Ectodermal cell (in vitro differentiated cells): Measurements from ENCODE around the gene RHBDF1.

ENCODE experiments used
- H3K27ac ChIP-seq: 2 replicates; pipeline ENCODE4 v1.7.0; 2013; ENCODE audit warnings: mild to moderate bottlenecking, low read depth, low read length; ENCODE audit not compliant: insufficient read depth, poor library complexity, severe bottlenecking
- H3K27me3 ChIP-seq: 2 replicates; pipeline ENCODE4 v1.7.0; 2013; ENCODE audit warnings: mild to moderate bottlenecking, low read length; ENCODE audit not compliant: insufficient read depth, control insufficient read depth, poor library complexity, severe bottlenecking
- H3K36me3 ChIP-seq: one replicate; pipeline ENCODE4 v1.7.0; 2013; ENCODE audit warnings: low read length; ENCODE audit not compliant: control insufficient read depth, insufficient read depth
- H3K4me1 ChIP-seq: one replicate; pipeline ENCODE4 v1.7.0; 2013; ENCODE audit warnings: low read length; ENCODE audit not compliant: control insufficient read depth, insufficient read depth
- H3K4me3 ChIP-seq: 2 replicates; pipeline ENCODE4 v1.7.0; 2013; ENCODE audit warnings: low read depth, low read length, control low read depth; ENCODE audit not compliant: insufficient read depth
- H3K9me3 ChIP-seq: 2 replicates; pipeline ENCODE4 v1.7.0; 2013; ENCODE audit warnings: mild to moderate bottlenecking, low read length, moderate library complexity; ENCODE audit not compliant: control insufficient read depth
- WGBS, 2 experiments: methylation state at CpG; one replicate each; pipeline ENCODE4 v1.1.7; 2013; ENCODE audit warnings: missing lambda C conversion rate in 2 of 2; 5-methylcytosine and 5-hydroxymethylcytosine counted together

The RHBDF1 gene

DNA sequence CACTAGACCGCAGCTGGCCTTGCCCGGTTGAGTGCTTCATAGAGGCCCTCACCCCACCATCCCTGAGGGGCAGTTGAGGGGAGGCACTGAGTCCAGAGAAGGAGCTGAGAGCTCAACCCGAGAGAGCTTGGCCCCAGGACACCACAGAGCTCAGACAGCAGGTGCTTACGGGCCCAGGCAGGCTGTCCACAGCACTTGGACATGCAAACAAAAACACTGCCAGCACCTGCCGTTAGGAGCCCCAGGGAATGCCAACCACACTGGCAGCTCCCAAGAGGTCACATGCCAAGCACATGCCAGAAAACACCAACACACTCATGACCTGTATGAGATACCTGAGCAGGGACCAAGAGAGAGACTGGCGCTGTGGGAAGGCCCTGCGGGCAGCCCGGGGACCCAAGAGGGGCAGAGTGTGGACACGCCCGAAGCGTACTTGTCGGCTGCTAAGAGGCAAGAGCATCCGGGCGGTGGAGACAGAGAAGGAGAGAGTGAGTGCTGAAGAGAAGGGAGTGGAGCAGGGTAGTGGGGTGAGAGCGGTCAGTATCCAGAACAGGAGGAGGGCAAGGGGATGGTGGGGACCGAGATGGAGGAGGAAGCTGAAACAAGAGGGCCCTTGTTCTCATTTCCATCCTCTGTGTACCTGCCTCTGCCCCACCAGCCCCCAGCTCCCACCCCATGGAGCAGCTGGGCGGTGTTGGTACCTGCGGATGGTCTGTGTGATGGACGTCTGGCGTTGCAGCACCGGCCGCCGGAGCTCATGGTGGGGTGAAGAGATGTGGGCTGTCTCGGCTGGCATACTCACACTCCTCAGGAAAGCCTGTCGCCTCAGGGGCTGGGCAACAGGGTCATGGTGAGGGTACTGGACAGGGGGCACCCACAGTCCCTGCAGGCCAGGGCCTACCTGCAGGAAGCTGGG lies 8.2 kb downstream of the RHBDF1 start:
- H3K36me3 ChIP-seq: peaks cover 14% of the 10 kb centered on the region
- H3K4me1 ChIP-seq: peaks cover 18% of the 10 kb centered on the region
- H3K27ac ChIP-seq: no peak overlapping the region
- no peaks in the 10 kb centered on the region for H3K27me3 ChIP-seq
- no peaks in the 10 kb centered on the region for H3K9me3 ChIP-seq
- no peak overlapping the region for H3K4me3 ChIP-seq
- 95% methylated on average over 25 of the region's 25 CpGs for WGBS, 2 experiments

DNA sequence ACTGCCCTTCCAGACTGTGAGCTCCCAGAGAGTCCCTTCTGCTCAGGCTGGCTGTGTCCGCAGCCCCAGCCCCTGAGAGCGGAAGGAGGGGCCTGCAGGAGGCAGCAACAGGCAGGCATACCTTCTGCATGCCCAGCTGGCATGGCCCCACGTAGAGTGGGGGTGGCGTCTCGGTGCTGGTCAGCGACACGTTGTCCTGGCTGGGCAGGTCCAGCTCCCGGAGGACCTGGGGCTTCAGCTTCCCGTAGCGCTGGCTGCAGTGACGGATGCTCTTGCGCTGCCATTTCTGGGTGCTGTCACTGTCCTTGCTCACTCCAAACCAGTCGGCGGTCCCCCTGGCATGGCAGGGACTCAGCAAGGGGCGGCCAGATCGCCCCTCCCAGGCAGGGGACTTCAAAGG lies 9.0 kb downstream of the RHBDF1 start:
- Histone ChIP-seq H3K27me3 (no peaks in the 10 kb centered on the region), H3K27ac (no peak overlapping the region), H3K36me3 (peaks cover 22% of the 10 kb centered on the region), H3K9me3 (no peaks in the 10 kb centered on the region), H3K4me3 (no peak overlapping the region), H3K4me1 (peaks cover 16% of the 10 kb centered on the region)
- WGBS, 2 experiments: 96% methylated on average over 16 of the region's 16 CpGs

DNA sequence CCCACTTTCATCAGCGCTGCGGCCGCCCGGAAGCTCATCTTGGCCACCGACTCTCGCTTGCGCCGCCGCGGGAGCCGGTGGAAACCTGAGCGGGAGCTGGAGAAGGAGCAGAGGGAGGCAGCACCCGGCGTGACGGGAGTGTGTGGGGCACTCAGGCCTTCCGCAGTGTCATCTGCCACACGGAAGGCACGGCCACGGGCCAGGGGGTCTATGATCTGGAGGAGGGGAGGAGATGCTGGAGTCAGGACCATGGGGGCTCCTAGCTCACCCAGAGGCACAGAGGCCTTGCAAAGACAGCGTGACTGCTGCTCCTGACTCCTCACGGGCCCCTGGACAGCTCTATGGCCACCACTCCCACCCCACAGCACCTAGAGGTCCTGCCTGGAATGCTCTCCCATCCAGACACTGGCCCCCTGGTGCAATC lies 9.5 kb downstream of the RHBDF1 start:
- Histone ChIP-seq H3K36me3 (peaks cover 22% of the 10 kb centered on the region), H3K9me3 (no peaks in the 10 kb centered on the region), H3K4me3 (no peak overlapping the region), H3K4me1 (peaks cover 11% of the 10 kb centered on the region), H3K27ac (no peak overlapping the region), H3K27me3 (no peaks in the 10 kb centered on the region)
- WGBS, 2 experiments: 95 to 96% methylated on average over 21 of the region's 21 CpGs

DNA sequence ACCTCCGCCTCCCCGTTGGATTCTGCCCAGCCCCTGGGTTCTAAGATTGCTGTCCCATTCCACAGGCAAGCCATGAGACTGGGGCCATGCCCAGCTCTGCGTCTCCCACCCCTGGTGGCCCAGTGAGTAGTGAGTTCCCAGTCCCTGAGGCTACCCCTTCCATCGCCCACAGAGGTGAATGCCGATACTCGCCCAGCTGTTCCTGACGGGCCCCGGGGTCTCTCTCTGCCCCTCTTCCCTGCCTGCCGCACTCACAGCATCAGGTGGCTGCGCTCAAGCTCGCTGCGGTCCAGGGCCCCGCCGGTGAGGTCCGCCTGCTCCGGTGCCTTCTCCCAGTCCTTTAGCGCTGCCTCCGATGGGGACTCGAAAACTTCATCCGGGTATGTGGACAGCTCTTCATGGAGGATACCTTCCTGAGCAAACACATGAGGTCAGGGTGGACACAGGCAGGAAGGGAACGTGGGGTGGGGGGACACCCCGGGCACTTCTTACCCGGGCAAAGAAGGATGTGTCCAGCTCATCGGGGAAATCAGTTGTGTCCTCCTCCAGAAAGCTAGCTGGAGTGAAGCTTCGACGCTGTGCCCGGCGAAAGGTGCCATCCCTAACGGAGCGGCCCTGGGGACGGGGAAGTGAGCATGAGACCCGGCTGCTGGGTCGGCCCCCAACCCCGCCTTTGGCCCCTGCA lies 10.0 kb downstream of the RHBDF1 start:
- no peak overlapping the region for H3K4me3 ChIP-seq
- WGBS, 2 experiments: 96% methylated on average over 34 of the region's 34 CpGs
- H3K36me3 ChIP-seq: peaks cover 22% of the 10 kb centered on the region
- no peak overlapping the region for H3K27ac ChIP-seq
- no peaks in the 10 kb centered on the region for H3K27me3 ChIP-seq
- H3K4me1 ChIP-seq: peaks cover 6% of the 10 kb centered on the region
- H3K9me3 ChIP-seq: no peaks in the 10 kb centered on the region

DNA sequence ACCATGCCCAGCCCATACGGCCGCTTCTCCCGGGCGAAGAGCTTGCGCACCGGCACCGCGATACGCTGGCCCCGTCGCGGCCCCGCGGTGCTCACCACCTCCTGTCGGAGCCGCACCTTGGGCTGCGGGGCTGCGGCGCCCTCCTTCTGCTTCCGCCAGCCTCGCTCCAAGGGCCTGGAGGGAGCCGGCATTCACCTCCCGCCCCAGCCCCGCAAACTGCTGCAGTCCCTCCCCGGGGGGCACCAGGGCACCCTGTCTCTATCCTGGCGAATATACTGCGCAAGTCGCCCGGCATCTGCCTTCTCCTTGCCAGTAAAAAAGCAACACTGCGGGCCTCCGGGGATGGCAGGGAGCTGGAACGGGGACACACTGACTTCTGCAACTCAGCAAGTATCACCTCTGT lies 10.6 kb downstream of the RHBDF1 start:
- Histone ChIP-seq H3K27ac (no peak overlapping the region), H3K9me3 (no peaks in the 10 kb centered on the region), H3K4me3 (no peak overlapping the region), H3K27me3 (no peaks in the 10 kb centered on the region), H3K4me1 (peaks cover under 1% of the 10 kb centered on the region), H3K36me3 (peaks cover 22% of the 10 kb centered on the region)
- WGBS, 2 experiments: 97% methylated on average over 32 of the region's 32 CpGs

DNA sequence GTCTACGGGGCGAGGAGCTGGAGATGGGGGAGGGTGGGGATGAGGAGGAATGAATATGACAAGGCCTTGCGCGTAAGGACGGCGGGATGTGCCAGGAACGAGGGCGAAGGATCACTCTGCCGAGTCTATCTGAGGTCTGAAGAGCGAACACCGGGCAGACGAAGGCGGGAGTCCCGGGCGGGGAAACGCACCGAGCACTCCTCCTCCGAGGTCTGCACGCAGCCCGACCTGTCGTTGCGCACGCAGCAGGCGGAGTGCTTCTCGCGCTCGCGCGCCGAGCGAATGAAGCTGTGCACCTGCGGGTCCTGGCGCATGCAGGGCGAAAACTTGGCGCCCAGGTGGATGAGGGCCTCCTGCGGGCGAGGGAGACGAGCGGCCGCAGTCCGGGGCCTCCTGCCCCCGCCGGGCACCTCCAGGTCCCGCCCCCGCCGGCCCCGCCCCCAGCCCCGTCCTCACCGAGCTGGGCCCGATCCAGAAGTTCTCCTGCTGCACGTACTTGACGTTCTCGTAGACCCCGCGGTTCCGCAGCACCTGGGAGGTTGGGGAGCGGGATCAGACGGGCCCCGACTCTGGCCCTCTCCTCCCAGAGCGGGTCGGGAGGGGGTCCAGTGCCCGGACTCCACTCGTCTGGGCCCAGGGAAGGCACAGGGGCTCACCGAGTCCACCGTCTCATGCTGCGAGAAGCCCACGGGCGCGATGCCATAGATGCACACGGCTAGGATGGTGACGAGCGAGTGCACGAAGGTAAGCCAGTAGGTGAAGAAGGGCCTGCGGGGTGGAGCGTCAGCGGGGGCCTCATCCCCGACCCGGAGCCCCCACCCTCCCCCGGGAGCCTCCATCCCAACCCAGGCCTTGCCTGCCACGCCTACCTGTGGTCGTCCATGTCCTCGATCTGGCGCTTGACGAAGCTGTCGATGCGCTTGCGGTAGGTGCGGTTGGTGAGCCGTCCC lies 11.2 kb downstream of the RHBDF1 start:
- no peaks in the 10 kb centered on the region for H3K27me3 ChIP-seq
- H3K4me1 ChIP-seq: no peaks in the 10 kb centered on the region
- H3K4me3 ChIP-seq: no peak overlapping the region
- peaks cover 22% of the 10 kb centered on the region for H3K36me3 ChIP-seq
- WGBS, 2 experiments: 94 to 95% methylated on average over 89 of the region's 89 CpGs
- no peaks in the 10 kb centered on the region for H3K9me3 ChIP-seq
- no peak overlapping the region for H3K27ac ChIP-seq

DNA sequence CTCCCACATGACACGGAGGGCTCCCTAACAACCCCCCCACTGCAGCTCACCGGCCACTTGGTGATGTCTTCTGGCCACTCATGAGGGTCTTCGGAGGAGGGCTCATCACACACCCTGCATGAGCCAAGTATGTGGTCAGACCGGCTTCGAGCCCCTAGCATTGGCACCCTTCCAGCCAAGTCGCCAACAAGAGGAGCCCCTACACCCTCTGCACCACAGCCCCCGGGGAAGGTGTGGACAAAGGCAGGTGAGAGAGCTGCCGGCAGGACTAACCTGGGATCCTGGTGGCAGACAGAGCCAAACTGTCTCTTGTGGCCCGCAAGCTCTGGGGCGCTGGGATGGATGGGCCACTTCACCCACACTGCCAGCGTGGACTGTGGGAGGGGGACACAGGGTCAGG lies 12.3 kb downstream of the RHBDF1 start:
- Histone ChIP-seq H3K4me1 (no peaks in the 10 kb centered on the region), H3K4me3 (no peak overlapping the region), H3K27me3 (no peaks in the 10 kb centered on the region), H3K36me3 (peaks cover 22% of the 10 kb centered on the region), H3K27ac (no peak overlapping the region), H3K9me3 (no peaks in the 10 kb centered on the region)
- 94 to 95% methylated on average over 11 of the region's 11 CpGs for WGBS, 2 experiments

DNA sequence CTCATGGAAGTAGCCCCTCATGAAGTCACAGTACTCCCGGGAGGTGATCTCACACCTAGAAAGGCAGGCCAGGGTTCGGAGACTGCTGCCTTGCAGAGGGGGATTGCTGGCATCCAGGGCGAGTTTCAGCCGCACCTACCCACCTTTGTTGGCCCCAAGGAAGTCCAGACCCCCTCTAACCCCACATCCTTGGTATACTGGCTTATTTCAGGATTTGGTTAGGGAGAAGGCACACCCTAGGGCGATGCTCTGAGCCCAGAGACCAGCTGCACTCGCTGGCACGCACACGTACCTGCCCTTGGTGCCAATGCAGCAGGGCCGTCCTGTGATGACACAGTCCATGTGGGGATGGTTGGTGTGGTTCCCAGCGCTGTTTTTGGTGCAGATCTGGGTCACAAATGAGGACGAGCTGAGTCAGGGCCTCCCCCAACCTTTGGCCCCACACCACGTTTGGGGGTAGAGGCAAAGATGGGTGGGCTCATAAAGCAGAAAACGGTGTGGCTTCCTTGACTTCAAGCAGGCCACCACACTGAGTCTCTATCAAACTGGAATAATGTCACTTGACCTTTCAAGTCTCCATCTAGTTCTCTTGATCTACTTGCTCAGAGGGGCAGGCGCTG lies 12.9 kb downstream of the RHBDF1 start:
- no peak overlapping the region for H3K4me3 ChIP-seq
- H3K27me3 ChIP-seq: no peaks in the 10 kb centered on the region
- no peak overlapping the region for H3K27ac ChIP-seq
- H3K36me3 ChIP-seq: peaks cover 22% of the 10 kb centered on the region
- H3K9me3 ChIP-seq: no peaks in the 10 kb centered on the region
- 95% methylated on average over 14 of the region's 14 CpGs for WGBS, 2 experiments
- H3K4me1 ChIP-seq: no peaks in the 10 kb centered on the region

DNA sequence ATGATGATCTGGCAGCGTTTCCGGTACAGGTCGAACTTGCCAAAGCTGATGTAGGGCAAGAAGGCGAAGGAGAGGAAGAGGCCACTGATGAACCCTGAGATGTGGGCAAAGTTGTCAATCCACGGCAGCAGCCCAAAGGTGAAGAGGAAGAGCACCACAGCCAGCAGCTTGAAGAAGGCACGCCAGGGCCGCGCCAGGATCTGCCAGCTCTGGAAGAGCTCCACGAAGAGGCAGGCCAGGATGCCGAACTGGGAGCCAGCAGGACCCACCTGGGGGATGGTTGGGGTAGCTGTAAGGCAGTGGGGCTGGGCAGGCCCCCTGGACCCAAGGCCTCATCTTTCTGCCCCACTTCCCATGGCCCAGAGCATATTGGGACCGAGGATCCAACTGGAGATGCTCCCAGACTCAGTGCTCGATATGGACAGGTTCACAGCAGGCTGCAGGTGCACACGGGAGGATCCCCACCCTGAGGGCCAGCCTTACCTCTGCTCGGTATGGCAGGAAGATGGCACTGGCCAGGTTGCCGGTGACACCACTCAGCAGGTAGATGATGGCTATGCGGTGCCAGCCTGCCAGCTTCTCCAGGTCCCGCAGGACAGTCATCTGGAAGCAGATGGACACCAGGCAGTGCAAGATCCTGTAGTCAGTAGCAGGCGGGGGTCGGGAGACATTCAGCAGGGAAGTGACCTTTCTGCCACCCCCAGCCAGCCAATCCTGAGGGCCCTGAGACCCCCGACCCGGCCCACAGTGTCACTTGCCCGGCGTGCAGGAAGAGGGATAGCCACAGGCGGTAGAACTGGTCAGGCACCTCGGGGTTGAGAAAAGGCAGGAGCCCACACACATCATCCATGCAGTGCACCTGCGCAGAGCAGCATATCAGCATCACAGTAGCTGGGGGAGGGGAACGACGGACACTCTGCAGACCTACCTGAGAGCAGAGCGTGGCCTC lies 13.7 kb downstream of the RHBDF1 start:
- 94% methylated on average over 29 of the region's 29 CpGs for WGBS, 2 experiments
- peaks cover 22% of the 10 kb centered on the region for H3K36me3 ChIP-seq
- no peaks in the 10 kb centered on the region for H3K4me1 ChIP-seq
- H3K27ac ChIP-seq: no peak overlapping the region
- no peaks in the 10 kb centered on the region for H3K27me3 ChIP-seq
- no peak overlapping the region for H3K4me3 ChIP-seq
- H3K9me3 ChIP-seq: no peaks in the 10 kb centered on the region
